MM.1S (cell line): ENCODE data around the gene CNOT8.

Source experiments
- EZH2 ChIP-seq: fragments of 300-600 bp; sonication (generic); optimal IDR thresholded peaks from 2 replicates; pipeline ENCODE3; 2017; ENCODE audit warnings: low read depth, mild to moderate bottlenecking, antibody characterized with exemption, low read length, mixed read lengths
- TF ChIP-seq, protein P1 (sequence below): fragments of 300-600 bp; sonication (generic); IDR thresholded peaks from 2 replicates; pipeline ENCODE4 v1.5.1; 2016; ENCODE audit warnings: antibody characterized with exemption, low read length, mixed read lengths

- TF ChIP-seq, protein P1, sequence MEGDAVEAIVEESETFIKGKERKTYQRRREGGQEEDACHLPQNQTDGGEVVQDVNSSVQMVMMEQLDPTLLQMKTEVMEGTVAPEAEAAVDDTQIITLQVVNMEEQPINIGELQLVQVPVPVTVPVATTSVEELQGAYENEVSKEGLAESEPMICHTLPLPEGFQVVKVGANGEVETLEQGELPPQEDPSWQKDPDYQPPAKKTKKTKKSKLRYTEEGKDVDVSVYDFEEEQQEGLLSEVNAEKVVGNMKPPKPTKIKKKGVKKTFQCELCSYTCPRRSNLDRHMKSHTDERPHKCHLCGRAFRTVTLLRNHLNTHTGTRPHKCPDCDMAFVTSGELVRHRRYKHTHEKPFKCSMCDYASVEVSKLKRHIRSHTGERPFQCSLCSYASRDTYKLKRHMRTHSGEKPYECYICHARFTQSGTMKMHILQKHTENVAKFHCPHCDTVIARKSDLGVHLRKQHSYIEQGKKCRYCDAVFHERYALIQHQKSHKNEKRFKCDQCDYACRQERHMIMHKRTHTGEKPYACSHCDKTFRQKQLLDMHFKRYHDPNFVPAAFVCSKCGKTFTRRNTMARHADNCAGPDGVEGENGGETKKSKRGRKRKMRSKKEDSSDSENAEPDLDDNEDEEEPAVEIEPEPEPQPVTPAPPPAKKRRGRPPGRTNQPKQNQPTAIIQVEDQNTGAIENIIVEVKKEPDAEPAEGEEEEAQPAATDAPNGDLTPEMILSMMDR = no peak
- TF ChIP-seq EZH2 = no peak
These were observed 29.2 kb upstream of the CNOT8 start for GRCh38 chr5:154829181-154829588.
